ENCODE results near the gene PTPRR.

DNA sequence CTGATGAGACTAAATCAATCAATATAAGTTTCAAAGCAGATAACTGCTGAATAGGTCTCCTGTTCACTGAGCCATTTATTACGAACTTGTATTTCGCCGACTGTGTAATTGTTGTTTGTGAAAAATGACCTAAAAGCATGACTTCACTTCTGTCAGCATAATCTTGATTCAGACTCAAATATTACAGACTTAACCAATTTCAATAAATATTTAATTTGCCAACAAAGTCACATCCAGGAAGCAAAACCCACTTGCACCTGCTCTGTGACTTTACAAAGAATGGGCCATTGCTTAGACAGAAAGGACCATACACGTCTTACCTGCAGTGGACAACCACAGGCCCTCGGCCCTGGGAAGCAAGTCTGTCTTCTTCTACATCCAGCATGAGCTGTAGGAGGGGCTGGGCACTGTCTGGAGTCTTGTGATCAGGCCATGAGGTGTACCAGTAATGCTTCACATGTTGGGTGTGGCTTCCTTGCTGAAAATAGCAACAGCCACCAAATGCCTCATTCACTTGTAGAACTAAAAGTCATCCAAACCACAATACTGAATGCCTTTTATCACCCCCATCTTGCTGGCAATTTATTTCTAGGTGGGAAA lies 259.8 kb downstream of the PTPRR start:
- TF ChIP-seq, protein P1, sequence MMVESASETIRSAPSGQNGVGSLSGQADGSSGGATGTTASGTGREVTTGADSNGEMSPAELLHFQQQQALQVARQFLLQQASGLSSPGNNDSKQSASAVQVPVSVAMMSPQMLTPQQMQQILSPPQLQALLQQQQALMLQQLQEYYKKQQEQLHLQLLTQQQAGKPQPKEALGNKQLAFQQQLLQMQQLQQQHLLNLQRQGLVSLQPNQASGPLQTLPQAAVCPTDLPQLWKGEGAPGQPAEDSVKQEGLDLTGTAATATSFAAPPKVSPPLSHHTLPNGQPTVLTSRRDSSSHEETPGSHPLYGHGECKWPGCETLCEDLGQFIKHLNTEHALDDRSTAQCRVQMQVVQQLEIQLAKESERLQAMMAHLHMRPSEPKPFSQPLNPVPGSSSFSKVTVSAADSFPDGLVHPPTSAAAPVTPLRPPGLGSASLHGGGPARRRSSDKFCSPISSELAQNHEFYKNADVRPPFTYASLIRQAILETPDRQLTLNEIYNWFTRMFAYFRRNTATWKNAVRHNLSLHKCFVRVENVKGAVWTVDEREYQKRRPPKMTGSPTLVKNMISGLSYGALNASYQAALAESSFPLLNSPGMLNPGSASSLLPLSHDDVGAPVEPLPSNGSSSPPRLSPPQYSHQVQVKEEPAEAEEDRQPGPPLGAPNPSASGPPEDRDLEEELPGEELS (CRISPR knock-in tag; IDR thresholded peaks at IDR 0.05), result no peak
- TF ChIP-seq GABPB1 (CRISPR knock-in tag; IDR thresholded peaks at IDR 0.05), result no peak

Data from WTC11 (cell line).